H1 (cell line): ENCODE data around the gene AGAP1. TPM values are rescaled to one million over a fixed set of nuclear protein-coding genes. Genes with fewer than 3 reads are reported as not detected.

Experiments
- CTCF ChIA-PET: fragments of 300-600 bp; sonication (Branson Sonifier 250); formaldehyde crosslinking; loops from one replicate; lab custom pipeline; 2021; ENCODE audit not compliant: partially characterized antibody; lab: Charles Lee
- POLR2A ChIA-PET: fragments of 300-600 bp; sonication (Branson Sonifier 250); formaldehyde crosslinking; loops from one replicate; lab custom pipeline; 2021; ENCODE audit warnings: inconsistent platforms; ENCODE audit not compliant: partially characterized antibody; lab: Charles Lee
- DNase-seq, 2 experiments: peaks; one replicate each; pipeline versions ENCODE4 v3.0.0 to v3.0.0-alpha.2; 2010 to 2022; ENCODE audit warnings: low spot score in 2 of 2, low read depth in 1 of 2, mixed read lengths in 1 of 2
- FAIRE-seq: peaks from 2 replicates; lab custom pipeline; 2011; peaks lifted over from hg19 to GRCh38; lab: Jason Lieb, UNC
- H2AFZ ChIP-seq: 2 replicates; pipeline ENCODE4 v1.8.1; 2012; ENCODE audit warnings: low read length, inconsistent platforms
- H2AK5ac ChIP-seq: 2 replicates; pipeline ENCODE4 v1.6.1; 2013; ENCODE audit warnings: low read depth, low read length
- H2BK120ac ChIP-seq: replicated peaks from 2 replicates; pipeline ENCODE3; 2013; ENCODE audit warnings: low read depth, low read length, inconsistent platforms
- H2BK12ac ChIP-seq: 2 replicates; pipeline ENCODE4 v1.6.1; 2013; ENCODE audit warnings: low read depth, low read length
- H2BK15ac ChIP-seq: 2 replicates; pipeline ENCODE4 v1.6.1; 2013; ENCODE audit warnings: low read length
- H2BK20ac ChIP-seq: 2 replicates; pipeline ENCODE4 v1.6.1; 2013; ENCODE audit warnings: low read length
- H2BK5ac ChIP-seq: 2 replicates; pipeline ENCODE4 v1.6.1; 2013; ENCODE audit warnings: low read depth, low read length
- H3K14ac ChIP-seq: 2 replicates; pipeline ENCODE4 v1.6.1; 2013; ENCODE audit warnings: inconsistent platforms; ENCODE audit not compliant: insufficient read length
- H3K18ac ChIP-seq: 2 replicates; pipeline ENCODE4 v1.6.1; 2013; ENCODE audit warnings: low read length; ENCODE audit errors: extremely low read depth
- H3K23ac ChIP-seq: 2 replicates; pipeline ENCODE4 v1.6.1; 2013; ENCODE audit warnings: inconsistent platforms; ENCODE audit not compliant: insufficient read length
- H3K23me2 ChIP-seq: 2 replicates; pipeline ENCODE4 v1.6.1; 2013; ENCODE audit warnings: low read depth, low read length
- H3K27ac ChIP-seq: 2 replicates; pipeline ENCODE4 v1.6.1; 2011; ENCODE audit warnings: low read depth, low read length, inconsistent platforms
- H3K27me3 ChIP-seq, 4 experiments: replicated peaks in 1 of 4; 1 replicate in 1 of 4; 2 replicates in 3 of 4; pipeline versions ENCODE4 v1.6.1 to v1.8.1; 2011 to 2013; ENCODE audit warnings: low read length in 3 of 4, mild to moderate bottlenecking in 3 of 4, inconsistent platforms in 2 of 4, mixed read lengths in 2 of 4, moderate library complexity in 1 of 4; ENCODE audit not compliant: control insufficient read depth in 3 of 4, insufficient read depth in 3 of 4; ENCODE audit errors: extremely low read depth in 1 of 4
- H3K36me3 ChIP-seq, 4 experiments: 2 replicates each; pipeline versions ENCODE4 v1.6.1 to v1.8.1; 2011 to 2013; ENCODE audit warnings: mild to moderate bottlenecking in 4 of 4, low read length in 3 of 4, moderate library complexity in 2 of 4, control low read depth in 1 of 4, inconsistent platforms in 1 of 4; ENCODE audit not compliant: insufficient read depth in 4 of 4, control insufficient read depth in 2 of 4
- H3K4ac ChIP-seq: replicated peaks from 2 replicates; pipeline ENCODE3; 2013; ENCODE audit warnings: low read length, low read depth, mixed read lengths, inconsistent platforms; ENCODE audit not compliant: insufficient read length
- H3K4me1 ChIP-seq, 4 experiments: replicated peaks in 1 of 4; 1 replicate in 1 of 4; 2 replicates in 3 of 4; pipeline versions ENCODE4 v1.6.1 to v1.8.1; 2011 to 2013; ENCODE audit warnings: low read length in 3 of 4, inconsistent platforms in 2 of 4, mixed read lengths in 1 of 4; ENCODE audit not compliant: insufficient read depth in 4 of 4, control insufficient read depth in 3 of 4
- H3K4me2 ChIP-seq, 2 experiments: 2 replicates each; pipeline versions ENCODE4 v1.6.1 to v1.8.1; 2011 to 2013; ENCODE audit warnings: low read depth in 2 of 2, low read length in 2 of 2, control low read depth in 1 of 2, inconsistent platforms in 1 of 2, mild to moderate bottlenecking in 1 of 2; ENCODE audit not compliant: insufficient read depth in 1 of 2
- H3K4me3 ChIP-seq, 4 experiments: fragments of 200-600, 300-600 bp in 1 of 4; sonication (generic), shearing (Covaris generic), sonication (Bioruptor Twin) in 1 of 4; 2 replicates each; pipeline versions ENCODE4 v1.5.1 to v1.8.1; 2011 to 2016; ENCODE audit warnings: low read length in 4 of 4, low read depth in 3 of 4, control low read depth in 2 of 4, inconsistent platforms in 2 of 4, mild to moderate bottlenecking in 2 of 4, mixed read lengths in 1 of 4, moderate library complexity in 1 of 4; ENCODE audit not compliant: insufficient read depth in 2 of 4; ENCODE audit errors: extremely low read depth in 1 of 4
- H3K56ac ChIP-seq: replicated peaks from 2 replicates; pipeline ENCODE3; 2013; ENCODE audit warnings: low read depth, mild to moderate bottlenecking, mixed read lengths, low read length, inconsistent platforms; ENCODE audit not compliant: insufficient read length
- H3K79me1 ChIP-seq: 2 replicates; pipeline ENCODE4 v1.6.1; 2013; ENCODE audit warnings: low read depth, low read length, control low read depth
- H3K79me2 ChIP-seq, 2 experiments: 2 replicates each; pipeline versions ENCODE4 v1.6.1 to v1.8.1; 2012 to 2013; ENCODE audit warnings: low read length in 2 of 2, mild to moderate bottlenecking in 2 of 2, inconsistent platforms in 1 of 2; ENCODE audit not compliant: insufficient read depth in 2 of 2, control insufficient read depth in 1 of 2
- H3K9ac ChIP-seq, 4 experiments: replicated peaks in 1 of 4; 1 replicate in 1 of 4; 2 replicates in 3 of 4; pipeline versions ENCODE4 v1.6.1 to v1.8.1; 2011 to 2013; ENCODE audit warnings: low read depth in 3 of 4, low read length in 3 of 4, control low read depth in 2 of 4, mild to moderate bottlenecking in 2 of 4, moderate library complexity in 2 of 4, inconsistent platforms in 1 of 4; ENCODE audit errors: extremely low read depth in 1 of 4
- H3K9me3 ChIP-seq, 2 experiments: 2 replicates each; pipeline versions ENCODE4 v1.6.1 to v1.8.1; 2012 to 2013; ENCODE audit warnings: mild to moderate bottlenecking in 2 of 2, moderate library complexity in 2 of 2, control low read depth in 1 of 2, inconsistent platforms in 1 of 2, low read depth in 1 of 2, low read length in 1 of 2, mixed read lengths in 1 of 2; ENCODE audit not compliant: insufficient read depth in 2 of 2
- H4K20me1 ChIP-seq, 2 experiments: replicated peaks in 1 of 2; 2 replicates each; pipeline versions ENCODE3 to v1.8.1; 2011 to 2013; ENCODE audit warnings: inconsistent platforms in 2 of 2, low read length in 2 of 2, mild to moderate bottlenecking in 1 of 2; ENCODE audit not compliant: insufficient read depth in 2 of 2, control insufficient read depth in 1 of 2
- H4K5ac ChIP-seq: 2 replicates; pipeline ENCODE4 v1.6.1; 2013; ENCODE audit warnings: low read length, low read depth, mixed read lengths, inconsistent platforms; ENCODE audit not compliant: insufficient read length
- H4K8ac ChIP-seq: 2 replicates; pipeline ENCODE4 v1.8.0; 2013; ENCODE audit warnings: mild to moderate bottlenecking, moderate library complexity, low read length, inconsistent platforms; ENCODE audit not compliant: insufficient read depth; ENCODE audit errors: extremely low read depth
- H4K91ac ChIP-seq: replicated peaks from 2 replicates; pipeline ENCODE3; 2013; ENCODE audit warnings: low read length, mixed read lengths, inconsistent platforms; ENCODE audit not compliant: insufficient read length
- CBX8 ChIP-seq: fragments of 300-800, 300-1000 bp; sonication (generic); IDR thresholded peaks from 2 replicates; pipeline ENCODE4 v1.7.1; 2016; ENCODE audit warnings: low read depth, low read length, borderline replicate concordance
- CHD2 ChIP-seq: IDR thresholded peaks from 2 replicates; pipeline ENCODE4 v1.6.1; 2012; ENCODE audit warnings: low read length, improper control_type of control experiment
- CTCF ChIP-seq, 3 experiments: IDR thresholded peaks; 1 replicate in 2 of 3; 2 replicates in 1 of 3; pipeline versions ENCODE4 v1.5.1 to v1.6.1; 2011; ENCODE audit warnings: low read length in 3 of 3, mild to moderate bottlenecking in 3 of 3, inconsistent platforms in 2 of 3, low read depth in 1 of 3, moderate library complexity in 1 of 3; ENCODE audit not compliant: insufficient read depth in 1 of 3; ENCODE audit errors: control extremely low read depth in 1 of 3
- EZH2 ChIP-seq: fragments of 200-600 bp; sonication (generic); IDR thresholded peaks from 2 replicates; pipeline ENCODE4 v1.7.1; 2012; ENCODE audit warnings: low read depth, mild to moderate bottlenecking, moderate library complexity, low read length, inconsistent platforms; ENCODE audit not compliant: severe bottlenecking
- JUN ChIP-seq: IDR thresholded peaks from 2 replicates; pipeline ENCODE4 v1.6.1; 2011; ENCODE audit warnings: low read depth, mild to moderate bottlenecking, improper control_type of control experiment, low read length
- JUND ChIP-seq: IDR thresholded peaks from 2 replicates; pipeline ENCODE4 v1.6.1; 2011; ENCODE audit warnings: mild to moderate bottlenecking, improper control_type of control experiment, low read length
- KDM4A ChIP-seq: IDR thresholded peaks from one replicate; pipeline ENCODE4 v1.7.1; 2012; ENCODE audit warnings: low read depth, mild to moderate bottlenecking, moderate library complexity, low read length, inconsistent platforms; ENCODE audit not compliant: severe bottlenecking
- SAP30 ChIP-seq: fragments of 300-600 bp; sonication (generic); IDR thresholded peaks from 2 replicates; pipeline ENCODE4 v1.7.1; 2012; ENCODE audit warnings: low read length, moderate library complexity, mild to moderate bottlenecking, inconsistent platforms; ENCODE audit not compliant: insufficient read depth, insufficient replicate concordance
- SRF ChIP-seq: IDR thresholded peaks from 2 replicates; pipeline ENCODE4 v1.6.1; 2011; ENCODE audit warnings: mild to moderate bottlenecking, low read depth, low read length, moderate library complexity
- WGBS, 2 experiments: shearing (Covaris generic) in 1 of 2; methylation state at CpG; one replicate each; pipeline versions ENCODE4 v1.1.6 to v1.1.7; 2013 to 2015; ENCODE audit warnings: low lambda C conversion rate in 2 of 2, mixed read lengths in 2 of 2, inconsistent platforms in 1 of 2, low coverage in 1 of 2, missing lambda C conversion rate in 1 of 2; ENCODE audit not compliant: insufficient replicate concordance in 2 of 2, insufficient coverage in 1 of 2, insufficient read length in 1 of 2; ENCODE audit errors: extremely low coverage in 1 of 2, missing lambda C conversion rate in 1 of 2; 5-methylcytosine and 5-hydroxymethylcytosine counted together
- polyA plus RNA-seq, 7 experiments: library from polyadenylated mRNA; depleted of rRNA in 3 of 7; stranded (reverse) in 5 of 7; unstranded in 2 of 7; fragments of >200 nt in 5 of 7; fragments of 200-250 nt in 2 of 7; gene quantifications; 1 replicate in 5 of 7; 2 replicates in 1 of 7; 4 replicates in 1 of 7; pipeline versions ENCODE4 v1.2.1 to v1.2.3, GENCODE V29; 2011 to 2013; ENCODE audit warnings: missing spikeins in 2 of 7, mixed read lengths in 2 of 7
- total RNA-seq: library from RNA; stranded (reverse); fragmentation: NEBNext Ultra II Directional; extraction: Animal tissue kit (Norgen Biotek cat#: 25700); gene quantifications from 2 replicates; pipeline ENCODE4 v1.2.1, GENCODE V29; 2021
- TF ChIP-seq, protein P1 (sequence below): IDR thresholded peaks from 2 replicates; pipeline ENCODE4 v1.6.1; 2012; ENCODE audit warnings: inconsistent platforms

Gene AGAP1
- total and polyA plus RNA-seq, 2 of the 8 experiments (the other 6 are each of a cell fraction or from before 2014, with no cell fraction given), result 18.1 to 39.4 TPM

GRCh38 chr2:235705296-235705695 is 211.5 kb downstream of the AGAP1 start:
- ChIA-PET CTCF (no interaction called here), POLR2A (no interaction called here)
- Histone ChIP-seq H3K9ac (no peak overlapping the region), H3K79me2 (peaks cover 0 to 63% of the 10 kb centered on the region in 2 experiments; a peak in 2 of 4 replicates), H3K4me3 (no peak overlapping the region), H3K18ac (no peak overlapping the region), H4K5ac (no peak overlapping the region), H2BK120ac (no peak overlapping the region), H3K79me1 (peaks cover 25% of the 10 kb centered on the region), H3K23me2 (no peaks in the 10 kb centered on the region), H3K9me3 (no peaks in the 10 kb centered on the region), H2AFZ (no peak overlapping the region), H2BK20ac (no peak overlapping the region), H3K4me1 (peaks cover 0 to 21% (median 9%) of the 10 kb centered on the region in 4 experiments; a peak in 6 of 7 replicates), H3K4me2 (no peak overlapping the region), H3K27me3 (no peaks in the 10 kb centered on the region), H2AK5ac (no peak overlapping the region), H3K36me3 (peaks cover 0 to 2% (median 0%) of the 10 kb centered on the region in 4 experiments; a peak in 1 of 8 replicates), H4K91ac (no peak overlapping the region), H3K4ac (no peak overlapping the region), H4K8ac (no peak overlapping the region), H3K14ac (no peak overlapping the region), H2BK12ac (peak overlapping the region; percentile 50; the same call in 1 of the 2 replicates), H2BK15ac (no peak overlapping the region), H3K56ac (no peak overlapping the region), H2BK5ac (no peak overlapping the region; the same call in 1 of the 2 replicates), H3K27ac (no peak overlapping the region), H4K20me1 (peaks cover 12 to 20% of the 10 kb centered on the region in 2 experiments), H3K23ac (no peak overlapping the region)
- WGBS, 2 experiments, result 88% methylated on average over 8 of the region's 8 CpGs; no CpG with 5 or more reads in 1 of the 2 experiments
- FAIRE-seq, result no peak
- DNase-seq, result no peak
- TF ChIP-seq, protein P1, sequence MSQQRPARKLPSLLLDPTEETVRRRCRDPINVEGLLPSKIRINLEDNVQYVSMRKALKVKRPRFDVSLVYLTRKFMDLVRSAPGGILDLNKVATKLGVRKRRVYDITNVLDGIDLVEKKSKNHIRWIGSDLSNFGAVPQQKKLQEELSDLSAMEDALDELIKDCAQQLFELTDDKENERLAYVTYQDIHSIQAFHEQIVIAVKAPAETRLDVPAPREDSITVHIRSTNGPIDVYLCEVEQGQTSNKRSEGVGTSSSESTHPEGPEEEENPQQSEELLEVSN, result no peak
- TF ChIP-seq CTCF (IDR thresholded peaks at IDR 0.05; ENCODE audit: control extremely low read depth in 1 of 3, insufficient read depth in 1 of 3, low read depth in 1 of 3, low read length in 3 of 3), result no peak
- TF ChIP-seq SRF, result no peak
- no peak for TF ChIP-seq JUN
- TF ChIP-seq JUND, result no peak
- no peak for TF ChIP-seq CBX8
- no peak for TF ChIP-seq KDM4A
- no peak for TF ChIP-seq CHD2
- no peak for TF ChIP-seq SAP30
- no peak for TF ChIP-seq EZH2
